HPDE6-E6E7 (cell line): ENCODE data around the gene CYP27C1.
A peak's percentile ranks its signal among the peaks of the same experiment; 100 is the strongest.

Experiments used
- DNase-seq: peaks from one replicate; pipeline ENCODE4 v3.0.0; 2011; ENCODE audit warnings: missing footprints; ENCODE audit errors: extremely low spot score

CYP27C1 gene

DNA sequence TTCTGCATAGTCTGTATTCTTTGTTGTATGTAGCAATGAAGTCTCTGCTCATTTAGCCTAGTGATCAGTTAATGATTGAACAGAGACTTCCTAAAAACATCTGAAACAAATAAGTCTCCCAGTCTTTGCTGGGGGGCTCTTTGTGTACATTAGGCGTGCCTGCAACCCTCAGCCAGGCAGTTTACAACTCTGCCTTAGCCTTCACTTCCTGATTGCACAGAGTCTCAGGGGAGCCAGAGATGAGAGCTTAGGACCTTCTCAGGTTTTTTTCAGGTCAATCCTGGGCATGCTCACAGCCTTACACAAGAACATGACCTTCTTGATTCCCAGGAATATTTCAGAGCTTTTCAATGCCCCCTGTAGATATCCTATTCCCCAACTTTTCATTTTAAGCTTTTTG lies 69.1 kb downstream of the CYP27C1 start:
- DNase-seq, result no peak

DNA sequence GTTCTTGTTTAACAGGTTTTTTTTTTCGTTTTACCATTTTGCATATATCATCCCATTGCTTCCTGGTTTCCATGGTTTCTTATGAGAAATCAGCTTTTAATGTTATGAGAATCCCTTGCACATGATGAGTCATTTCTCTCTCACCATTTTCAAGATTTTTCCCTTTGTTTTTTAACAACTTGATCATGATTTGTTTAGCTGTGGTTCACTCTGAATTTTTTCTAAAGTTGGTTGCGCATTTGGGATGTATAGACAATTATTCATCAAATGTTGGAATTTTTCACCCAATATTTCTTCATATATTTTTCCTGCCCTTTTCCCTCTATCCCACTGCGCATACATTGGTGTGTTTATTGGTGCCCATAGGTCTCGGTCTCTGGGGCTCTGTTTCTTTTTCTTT lies 70.7 kb downstream of the CYP27C1 start:
- DNase-seq, result peak; percentile 56

DNA sequence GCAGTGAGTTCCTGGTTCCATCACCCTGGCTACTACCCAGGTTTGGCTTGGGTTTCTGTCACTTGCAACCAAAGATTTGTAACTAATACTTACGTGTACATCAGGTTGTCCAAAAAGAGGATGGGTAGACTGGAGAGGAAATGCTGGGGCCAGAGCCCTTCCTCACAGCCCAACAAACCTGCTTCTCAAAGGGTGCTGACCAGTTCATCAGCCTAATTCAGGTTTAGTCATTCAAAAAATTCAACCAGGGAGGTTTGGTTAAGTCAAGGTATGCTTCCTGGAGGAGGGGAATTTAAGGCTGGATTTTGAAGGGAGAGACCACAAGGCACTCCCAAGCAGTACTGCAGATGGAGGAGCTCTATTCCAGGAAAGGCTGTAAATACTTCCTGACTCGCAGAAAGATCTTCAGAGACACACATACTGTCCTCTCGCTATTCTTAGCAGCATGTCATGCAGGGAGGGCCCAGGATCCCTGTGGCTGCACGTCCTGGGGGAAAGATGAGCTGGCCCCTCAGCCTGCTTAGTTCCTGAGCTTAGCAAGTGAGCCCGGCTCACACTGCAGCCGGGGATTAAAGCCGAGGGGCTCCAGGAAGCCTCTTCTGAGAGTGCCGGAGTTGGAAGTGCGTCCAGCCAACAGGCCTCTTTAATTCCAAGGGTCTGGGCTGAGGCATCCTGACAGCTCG lies 73.1 kb downstream of the CYP27C1 start:
- DNase-seq, result no peak

DNA sequence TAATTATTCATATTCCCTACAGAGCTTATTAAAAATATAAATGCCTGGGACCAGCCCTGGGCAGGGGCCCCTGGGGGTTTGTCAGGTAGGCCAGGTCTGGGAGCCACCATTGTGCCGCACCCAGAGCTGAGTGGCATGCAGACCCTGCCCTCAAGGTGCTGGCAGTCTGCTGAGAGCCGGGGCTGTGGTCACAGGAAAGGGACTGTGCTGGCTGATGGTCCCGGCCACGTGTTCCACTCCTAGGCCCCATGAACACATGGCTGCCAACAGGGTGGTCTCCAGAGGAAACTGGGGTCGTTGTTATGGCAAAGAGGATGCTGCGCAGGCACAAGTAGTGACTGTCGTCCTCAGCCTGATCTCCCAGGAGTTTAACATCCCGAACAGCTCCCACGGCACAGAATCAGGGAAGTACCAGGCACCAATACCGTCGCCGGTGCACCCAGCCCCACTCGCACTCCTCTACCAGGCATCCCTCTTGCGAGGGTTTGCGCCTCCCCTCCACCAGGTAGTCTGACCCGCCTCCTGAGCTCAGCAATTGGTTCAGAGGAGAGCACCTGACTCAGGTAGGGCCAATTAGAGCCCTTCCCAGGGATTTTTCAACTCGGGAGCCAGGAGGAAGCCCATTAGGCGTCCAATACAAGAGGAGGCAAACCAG lies 73.9 kb downstream of the CYP27C1 start:
- no peak for DNase-seq

DNA sequence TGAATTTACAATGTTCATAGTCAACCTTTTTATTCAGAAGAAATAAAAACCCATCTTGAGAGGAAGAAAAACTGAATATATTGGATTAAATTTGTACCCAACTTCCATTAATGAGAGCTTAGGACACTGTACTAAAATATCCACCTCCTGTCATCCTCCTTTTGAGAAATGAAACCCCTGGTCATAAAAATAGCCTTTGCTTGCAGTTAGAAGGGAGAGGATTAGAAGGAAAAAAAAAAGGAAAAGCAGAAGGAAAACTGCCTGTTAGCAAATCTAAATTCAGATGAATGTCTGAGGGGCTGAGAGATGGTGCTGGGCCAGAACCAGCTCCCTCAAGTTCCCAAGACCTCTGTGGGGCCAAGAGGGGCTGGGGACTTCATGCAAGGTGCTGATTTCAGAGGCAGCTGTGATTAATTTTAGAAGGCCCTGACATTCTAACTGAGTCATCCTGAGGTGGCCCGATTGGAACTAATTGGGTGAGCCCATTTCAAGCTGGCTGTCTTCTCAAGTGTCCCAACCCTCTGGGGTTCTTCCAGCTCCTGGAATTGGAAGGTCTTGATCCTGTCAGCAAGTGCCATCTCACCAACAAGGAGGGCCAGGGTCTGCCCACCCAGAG lies 74.7 kb downstream of the CYP27C1 start:
- DNase-seq, result no peak

DNA sequence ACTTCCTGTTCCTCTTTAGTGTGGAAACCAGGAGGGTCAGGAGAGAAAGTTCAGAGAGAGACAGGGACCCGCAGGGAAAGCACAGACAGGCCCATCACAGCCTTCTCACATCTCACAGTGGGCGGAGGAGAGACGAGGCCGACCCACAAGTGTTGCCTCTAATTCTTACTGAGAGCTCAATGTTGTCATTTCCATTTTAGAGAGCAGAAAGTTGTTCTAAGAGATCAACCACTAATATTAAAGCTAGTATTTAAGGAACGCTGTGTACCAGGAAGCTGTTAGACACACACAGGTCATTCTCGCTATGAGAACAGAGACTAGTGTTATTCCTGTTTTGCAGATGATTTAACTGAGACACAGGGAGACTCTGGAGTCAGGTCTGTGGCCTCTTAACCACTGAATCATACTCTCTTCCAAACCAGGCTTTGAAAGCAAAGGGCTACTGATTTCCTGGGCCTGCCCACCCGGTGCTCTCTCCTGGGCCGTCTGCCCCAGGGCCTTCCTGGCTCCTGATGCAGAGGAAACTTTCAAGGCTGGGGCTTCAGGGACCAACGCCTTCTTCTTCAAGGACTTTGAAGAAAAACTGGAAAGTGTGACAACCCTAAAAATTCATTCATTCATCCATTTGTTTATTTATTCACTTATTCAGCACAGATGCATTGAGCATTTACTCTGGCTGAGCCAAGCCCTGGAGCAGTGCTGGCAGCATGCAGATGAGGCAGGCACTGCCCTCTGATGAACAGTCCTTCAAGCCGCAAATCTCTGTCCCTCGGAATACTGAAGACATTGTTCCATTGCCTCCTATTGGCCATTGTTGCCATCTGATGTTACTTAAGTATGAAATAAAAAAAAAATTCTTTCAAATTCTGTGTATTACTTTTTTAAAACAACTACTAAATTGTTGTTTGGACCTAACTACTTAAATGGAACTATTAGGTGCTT lies 76.0 kb downstream of the CYP27C1 start:
- DNase-seq, result peak; percentile 38

DNA sequence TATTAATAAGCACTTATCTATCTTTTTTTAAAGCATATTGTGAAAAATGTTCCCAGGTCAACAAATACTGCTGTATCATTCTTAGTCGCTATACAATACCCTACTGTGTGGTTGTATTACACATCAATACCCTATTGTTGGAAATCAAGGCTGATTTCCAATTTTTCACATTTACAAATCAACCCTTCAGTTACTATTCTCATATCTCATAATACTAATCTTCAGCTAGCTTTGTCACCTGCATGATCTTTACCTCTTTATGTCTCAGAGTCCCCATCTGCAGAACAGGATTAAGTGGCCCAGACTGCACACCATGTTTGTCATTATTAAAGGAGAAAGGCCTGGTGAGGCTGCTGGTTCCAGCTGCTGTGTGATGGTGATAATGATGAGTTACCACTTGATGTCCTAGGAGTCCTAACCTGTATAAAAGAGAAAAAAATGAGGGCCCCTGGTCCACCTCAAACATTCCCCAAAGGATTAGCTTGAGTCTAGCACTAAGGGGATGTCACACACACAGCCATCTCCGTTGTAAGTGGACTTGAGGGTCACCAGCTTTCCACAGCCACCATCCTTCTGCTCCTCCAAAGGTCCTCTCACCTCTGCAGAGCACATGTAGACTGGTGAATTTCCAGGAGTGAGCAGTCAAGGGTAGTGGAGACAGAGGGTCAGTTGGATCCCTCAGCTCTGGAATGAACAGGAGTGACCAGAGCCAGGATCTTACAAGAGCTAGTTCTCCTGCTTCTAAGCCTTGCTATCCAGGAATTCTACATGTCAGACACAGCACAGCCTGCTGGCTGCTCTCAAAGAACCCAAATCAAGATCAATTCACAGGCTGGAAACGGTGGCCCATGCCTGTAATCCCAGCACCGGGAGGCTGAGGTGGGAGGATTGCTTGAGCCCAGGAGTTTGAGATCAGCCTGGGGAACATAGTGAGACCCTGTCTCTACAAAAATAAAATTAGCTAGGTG lies 77.2 kb downstream of the CYP27C1 start:
- DNase-seq, result no peak

DNA sequence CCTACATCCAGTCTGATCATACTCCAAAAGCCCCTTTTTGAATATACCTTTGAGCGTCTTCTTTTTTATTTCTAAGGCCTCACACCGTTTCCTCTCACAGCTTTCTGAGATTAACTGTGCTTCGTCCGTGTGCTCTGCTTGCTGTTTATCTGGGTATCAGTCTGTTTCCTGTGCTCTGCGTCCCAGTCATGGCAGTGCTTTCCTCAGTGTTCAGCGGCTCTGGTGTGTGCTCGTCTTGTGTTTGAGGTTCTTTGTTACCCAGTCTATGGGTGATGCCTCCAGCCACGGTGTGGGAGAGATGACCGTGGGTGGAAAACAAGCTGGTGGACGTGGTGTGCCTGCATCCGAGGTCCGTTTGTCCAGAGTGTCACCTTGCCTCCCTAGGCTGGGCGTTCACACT lies 79.6 kb downstream of the CYP27C1 start:
- no peak for DNase-seq

DNA sequence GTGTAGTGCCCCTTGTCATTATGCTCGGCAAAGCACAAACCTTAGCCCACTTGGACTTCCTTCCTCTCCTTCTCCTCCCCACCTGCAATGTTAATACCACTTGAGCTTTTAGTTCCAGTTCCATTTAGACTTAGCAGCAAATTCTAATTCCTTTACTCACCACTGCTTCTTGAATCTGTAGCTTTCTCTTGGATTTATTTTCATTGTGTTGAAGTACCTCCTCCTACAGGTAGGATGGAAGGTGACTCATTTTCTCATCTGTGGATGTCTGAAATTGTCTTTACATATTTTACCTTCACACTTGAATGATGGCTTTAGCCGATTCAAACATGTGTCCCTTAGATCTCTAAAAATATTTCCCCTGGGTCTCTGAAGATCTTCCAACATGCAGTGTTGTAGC lies 80.3 kb downstream of the CYP27C1 start:
- peak; percentile 62 for DNase-seq

DNA sequence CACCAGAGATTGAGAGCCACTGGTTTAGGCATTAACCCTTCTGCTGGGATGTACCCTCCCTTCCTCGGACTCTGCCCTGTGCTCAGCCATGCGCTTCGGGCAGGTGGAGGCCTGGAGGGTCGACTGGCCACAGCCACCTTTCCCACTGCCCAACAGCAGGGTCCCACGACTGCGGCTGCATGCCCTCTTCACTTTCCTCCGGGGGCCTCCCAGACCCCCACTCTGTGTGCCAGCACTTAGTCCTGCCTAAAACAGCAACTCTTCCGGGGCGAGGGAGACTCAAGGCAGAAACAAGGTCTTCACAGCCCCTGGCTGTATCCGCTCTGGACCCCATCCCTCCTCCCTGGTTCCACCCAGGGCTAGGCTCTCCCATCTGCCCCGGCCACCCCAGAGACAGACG lies 81.8 kb downstream of the CYP27C1 start:
- DNase-seq, result no peak

DNA sequence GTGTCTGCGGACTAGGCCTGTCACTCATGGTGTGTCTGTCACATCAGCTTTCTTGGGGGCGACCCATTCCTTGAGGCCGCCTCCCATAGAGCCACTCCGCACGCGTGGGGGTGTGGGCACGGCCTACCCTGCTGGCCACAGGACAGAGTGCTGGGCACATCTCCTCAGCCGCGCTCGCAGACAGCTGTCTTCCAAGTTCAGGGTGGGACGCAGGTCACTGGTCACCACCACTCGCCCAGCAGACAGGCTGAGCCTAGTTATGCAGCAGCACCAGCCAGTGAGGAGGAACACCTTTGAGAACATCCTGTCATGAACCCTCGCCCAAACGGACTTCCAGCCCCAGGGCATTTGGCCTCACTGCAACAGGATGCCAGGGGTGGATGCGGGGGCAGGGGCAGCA lies 82.4 kb downstream of the CYP27C1 start:
- no peak for DNase-seq

DNA sequence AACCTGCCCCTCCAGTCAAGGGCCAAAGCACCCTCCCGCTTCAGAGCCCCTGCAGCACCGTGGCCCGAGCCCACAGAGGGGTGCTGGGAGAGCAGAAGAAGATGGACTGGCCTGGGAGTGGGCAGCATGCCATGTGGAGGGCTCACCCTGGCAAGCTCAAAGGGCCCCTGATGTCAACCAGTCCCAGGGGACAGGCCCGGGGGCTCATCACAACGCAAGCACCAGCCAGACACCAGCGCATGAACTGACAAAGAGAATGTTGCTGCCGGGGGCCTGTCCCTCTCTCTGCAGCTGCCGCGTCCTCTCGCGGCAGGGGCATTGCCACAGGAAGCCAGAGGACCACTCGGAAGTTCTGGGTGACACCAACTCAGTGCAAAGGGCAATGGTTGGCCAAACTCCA lies 82.9 kb downstream of the CYP27C1 start:
- DNase-seq, result no peak

DNA sequence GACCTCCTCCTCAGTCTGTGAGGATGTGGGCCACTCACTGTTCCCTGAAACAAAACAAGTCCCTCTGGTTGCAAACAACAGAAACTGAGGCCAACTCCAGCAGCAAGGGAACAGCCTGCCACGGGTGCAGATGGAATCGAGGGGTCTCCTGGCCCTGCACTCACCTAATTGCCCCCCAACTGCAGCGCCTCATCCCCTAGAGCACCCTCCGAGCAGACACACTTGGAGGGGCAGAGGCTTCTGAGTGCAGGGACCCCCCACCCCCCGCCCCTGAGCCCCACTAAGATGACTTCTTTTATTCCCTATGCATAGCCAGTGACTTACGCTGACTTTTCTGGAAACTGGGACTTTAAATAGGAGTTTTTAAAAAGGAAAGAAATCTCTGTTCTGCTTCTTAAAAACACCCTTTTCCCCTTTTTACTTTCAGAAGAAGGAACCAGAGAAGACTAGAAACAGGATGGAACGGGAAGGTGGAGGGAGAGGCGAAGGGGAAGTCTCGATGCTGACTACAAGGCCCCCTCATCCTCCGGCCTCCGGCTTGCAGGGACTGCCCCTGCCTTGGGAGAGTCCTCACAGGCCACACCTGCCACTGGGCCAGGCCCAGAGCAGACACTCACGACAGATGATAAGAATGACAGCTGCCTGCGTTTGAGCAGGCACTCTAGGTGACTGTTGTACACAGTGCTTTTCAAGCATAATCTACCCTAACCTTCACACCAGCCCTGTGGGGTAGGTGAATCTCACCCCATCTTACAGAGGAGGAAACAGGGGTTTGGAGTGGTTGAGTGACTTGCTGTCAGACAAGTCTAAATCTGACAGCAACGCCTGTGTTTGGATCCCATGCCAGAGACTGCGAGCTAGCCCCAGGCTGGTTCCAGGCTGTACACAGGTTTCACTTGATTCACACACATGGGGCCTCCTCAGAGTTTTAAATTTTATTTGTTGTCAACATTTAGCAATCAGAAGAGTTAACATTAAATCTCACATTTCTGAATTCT lies 85.0 kb downstream of the CYP27C1 start:
- DNase-seq, result no peak

DNA sequence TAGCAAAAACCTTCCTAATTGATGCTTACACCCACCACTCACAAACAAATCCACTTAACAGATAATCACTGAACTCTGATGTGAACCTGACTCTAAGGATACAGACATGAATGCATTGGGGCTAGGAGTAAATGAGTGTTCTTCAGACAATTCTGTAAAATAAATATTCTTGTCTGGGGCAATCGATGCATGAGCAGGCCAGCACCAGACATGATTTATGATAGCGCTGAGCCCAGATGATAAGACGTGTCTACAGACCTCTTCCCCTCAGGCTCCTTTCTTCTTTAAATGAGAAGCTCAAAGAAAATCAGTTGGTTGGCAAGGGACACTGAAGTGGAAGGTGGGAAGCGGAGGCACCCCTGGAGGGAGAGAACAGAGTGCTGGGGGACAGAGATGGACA lies 85.9 kb downstream of the CYP27C1 start:
- DNase-seq, result no peak
